K562 (cell line): Measurements from ENCODE around the gene KRT33B. TPM values are rescaled to one million over a fixed set of nuclear protein-coding genes. Genes with fewer than 3 reads are reported as not detected.

ENCODE experiments used
- ATAC-seq: fragments of 200-7000 bp; cut with Tn5 transposase; 3 replicates; pipeline ENCODE4 v1.9.1; 2020; ENCODE audit warnings: moderate library complexity
- BruUV-seq: library from RNA; stranded (reverse); fragments of 400-500 nt; replicated peaks from 2 replicates; lab custom pipeline; 2021; lab: Mats Ljungman, UMichigan
- CTCF ChIA-PET: fragments of 300-600 bp; formaldehyde crosslinking; extraction: SDS; loops from one replicate; lab custom pipeline; 2021; ENCODE audit warnings: low intra/inter-chr PET ratio; lab: Yijun Ruan, JAX
- POLR2A ChIA-PET: fragments of 300-600, 350-650 bp; sonication (Branson Sonifier 250); formaldehyde crosslinking; extraction: SDS; loops from one replicate; lab custom pipeline; 2021; ENCODE audit warnings: antibody characterized with exemption, inconsistent platforms; lab: Yijun Ruan, JAX
- DNase-seq, 4 experiments: peaks; one replicate each; pipeline versions ENCODE4 v3.0.0 to v3.0.0-alpha.2; 2011 to 2018; ENCODE audit warnings: low spot score in 3 of 4, mixed read lengths in 3 of 4; ENCODE audit errors: extremely low read depth in 1 of 4
- FAIRE-seq: peaks from 2 replicates; lab custom pipeline; 2011; peaks lifted over from hg19 to GRCh38; lab: Jason Lieb, UNC
- H2AFZ ChIP-seq: 2 replicates; pipeline ENCODE4 v1.6.0; 2011; ENCODE audit warnings: low read depth, low read length, control low read depth, inconsistent platforms
- H3K27ac ChIP-seq: fragments of 200-600 bp; 3 replicates; pipeline ENCODE4 v1.8.0; 2011; ENCODE audit warnings: low read depth, mild to moderate bottlenecking, control low read depth, inconsistent platforms, low read length, moderate library complexity, mixed read lengths; ENCODE audit errors: extremely low read depth
- H3K27me3 ChIP-seq, 2 experiments: fragments of 300-600 bp in 1 of 2; 2 replicates in 1 of 2; 3 replicates in 1 of 2; pipeline versions ENCODE4 v1.6.0 to v1.8.0; 2011; ENCODE audit warnings: inconsistent platforms in 2 of 2, low read length in 2 of 2, mild to moderate bottlenecking in 1 of 2, mixed read lengths in 1 of 2, moderate library complexity in 1 of 2; ENCODE audit not compliant: control insufficient read depth in 2 of 2, insufficient read depth in 2 of 2
- H3K36me3 ChIP-seq: fragments of 300-600 bp; 3 replicates; pipeline ENCODE4 v1.8.0; 2011; ENCODE audit warnings: mild to moderate bottlenecking, low read length, inconsistent platforms; ENCODE audit not compliant: control insufficient read depth, insufficient read depth
- H3K4me1 ChIP-seq, 2 experiments: fragments of 200-600 bp in 1 of 2; replicated peaks in 1 of 2; 2 replicates in 1 of 2; 3 replicates in 1 of 2; pipeline versions ENCODE4 v1.5.1 to v1.8.0; 2011; ENCODE audit warnings: inconsistent platforms in 2 of 2, low read length in 2 of 2, mild to moderate bottlenecking in 1 of 2, mixed read lengths in 1 of 2, moderate library complexity in 1 of 2; ENCODE audit not compliant: control insufficient read depth in 2 of 2, insufficient read depth in 2 of 2
- H3K4me2 ChIP-seq: 2 replicates; pipeline ENCODE4 v1.6.1; 2011; ENCODE audit warnings: low read length, control low read depth, inconsistent platforms, mixed read lengths; ENCODE audit not compliant: insufficient read depth
- H3K4me3 ChIP-seq: fragments of 200-600 bp; sonication (generic), shearing (Covaris generic); 2 replicates; pipeline ENCODE4 v1.5.1; 2016; ENCODE audit warnings: control low read depth, inconsistent platforms
- H3K79me2 ChIP-seq: fragments of 200-600 bp; 3 replicates; pipeline ENCODE4 v1.8.0; 2011; ENCODE audit warnings: low read length, inconsistent platforms; ENCODE audit not compliant: control insufficient read depth, insufficient read depth
- H3K9ac ChIP-seq, 2 experiments: 2 replicates each; pipeline versions ENCODE4 v1.6.0 to v1.6.1; 2011; ENCODE audit warnings: low read depth in 2 of 2, low read length in 2 of 2, control low read depth in 1 of 2, inconsistent platforms in 1 of 2, mild to moderate bottlenecking in 1 of 2, mixed read lengths in 1 of 2; ENCODE audit not compliant: insufficient read depth in 1 of 2
- H3K9me1 ChIP-seq: one replicate; pipeline ENCODE4 v1.6.0; 2011; ENCODE audit warnings: inconsistent platforms, mild to moderate bottlenecking, low read length, moderate library complexity; ENCODE audit not compliant: control insufficient read depth, insufficient read depth
- H3K9me3 ChIP-seq: replicated peaks from 2 replicates; pipeline ENCODE4 v1.5.1; 2011; ENCODE audit warnings: low read depth, low read length, inconsistent platforms; ENCODE audit not compliant: control insufficient read depth, insufficient read depth
- H4K20me1 ChIP-seq: replicated peaks from 2 replicates; pipeline ENCODE4 v1.6.1; 2011; ENCODE audit warnings: low read length, inconsistent platforms, mixed read lengths; ENCODE audit not compliant: control insufficient read depth, insufficient read depth
- CBFB ChIP-seq: sonication (generic); formaldehyde crosslinking; IDR thresholded peaks from 2 replicates; pipeline ENCODE4 v1.4.0; 2020; ENCODE audit warnings: mild to moderate bottlenecking, missing genetic modification reagents
- FOSL1 ChIP-seq: fragments of 200-800 bp; sonication (Bioruptor generic); conservative IDR thresholded peaks from 2 replicates; pipeline ENCODE4 v1.6.1; 2016; ENCODE audit warnings: missing genetic modification characterization, missing compliant biosample characterization
- GATA2 ChIP-seq: sonication (generic); formaldehyde crosslinking; IDR thresholded peaks from 2 replicates; pipeline ENCODE4 v1.4.0; 2020; ENCODE audit warnings: mild to moderate bottlenecking, missing genetic modification reagents
- HNRNPH1 ChIP-seq: fragments of 200-400 bp; formaldehyde crosslinking; optimal IDR thresholded peaks from 2 replicates; pipeline ENCODE3; 2017; ENCODE audit warnings: low read depth, mild to moderate bottlenecking, low read length, moderate library complexity
- JUNB ChIP-seq: fragments of 450-650 bp; formaldehyde crosslinking; conservative IDR thresholded peaks from 2 replicates; pipeline ENCODE4 v1.4.0; 2020; ENCODE audit warnings: mild to moderate bottlenecking
- KAT2B ChIP-seq: IDR thresholded peaks from one replicate; pipeline ENCODE4 v1.6.1; 2012; ENCODE audit warnings: low read depth, mild to moderate bottlenecking, control low read depth, inconsistent platforms, low read length, moderate library complexity
- KDM1A ChIP-seq, 2 experiments: fragments of 450-650 bp; IDR thresholded peaks; 2 replicates each; pipeline ENCODE4 v1.6.1; 2016; ENCODE audit warnings: mild to moderate bottlenecking in 2 of 2
- MYBL2 ChIP-seq, 2 experiments: fragments of 450-650 bp in 1 of 2; sonication (generic) in 1 of 2; formaldehyde crosslinking in 1 of 2; IDR thresholded peaks; 2 replicates each; pipeline versions ENCODE4 v1.6.1 to v1.8.1; 2017 to 2022; ENCODE audit warnings: borderline replicate concordance in 1 of 2, inconsistent platforms in 1 of 2, low read depth in 1 of 2, mild to moderate bottlenecking in 1 of 2, missing genetic modification reagents in 1 of 2, moderate library complexity in 1 of 2
- PTTG1 ChIP-seq: fragments of 450-650 bp; IDR thresholded peaks from 2 replicates; pipeline ENCODE4 v1.6.1; 2016; ENCODE audit warnings: low read depth, mild to moderate bottlenecking, missing genetic modification characterization, missing compliant biosample characterization
- TEAD2 ChIP-seq: fragments of 450-650 bp; IDR thresholded peaks from 2 replicates; pipeline ENCODE4 v1.6.1; 2016; ENCODE audit warnings: missing genetic modification characterization, control low read depth, missing compliant biosample characterization
- U2AF2 ChIP-seq: fragments of 200-400 bp; formaldehyde crosslinking; optimal IDR thresholded peaks from 2 replicates; pipeline ENCODE3; 2017; ENCODE audit warnings: low read depth, mild to moderate bottlenecking, low read length
- ZNF217 ChIP-seq: sonication (generic); formaldehyde crosslinking; IDR thresholded peaks from 2 replicates; pipeline ENCODE4 v1.8.0; 2022; ENCODE audit warnings: mild to moderate bottlenecking, missing genetic modification reagents
- ZNF444 ChIP-seq: fragments of 250-450 bp; sonication (Bioruptor Pico); IDR thresholded peaks from 2 replicates; pipeline ENCODE4 v1.4.0; 2020; ENCODE audit warnings: mild to moderate bottlenecking, moderate library complexity
- ZNF592 ChIP-seq: fragments of 450-650 bp; IDR thresholded peaks from 2 replicates; pipeline ENCODE4 v1.6.1; 2017; ENCODE audit warnings: antibody characterized with exemption, mild to moderate bottlenecking
- ZNF655 ChIP-seq: fragments of 250-450 bp; sonication (Bioruptor Pico); IDR thresholded peaks from 2 replicates; pipeline ENCODE4 v1.5.0; 2021
- WGBS: fragments of 100-300 bp; shearing (Covaris generic); methylation state at CpG from one replicate; pipeline ENCODE4 v1.1.6; 2016; ENCODE audit warnings: low coverage, mixed read lengths; ENCODE audit not compliant: insufficient coverage; ENCODE audit errors: missing lambda C conversion rate; 5-methylcytosine and 5-hydroxymethylcytosine counted together
- in situ Hi-C: fragments of 300-500 bp; cut with MboI; formaldehyde crosslinking; loops from 4 replicates; pipeline ENCODE4 v1.15.0; 2018; ENCODE audit warnings: inconsistent platforms, mixed read lengths
- intact Hi-C: fragments of 100-400 bp; cut with micrococcal nuclease; formaldehyde crosslinking; loops from 2 replicates; pipeline ENCODE4 v1.14.2; 2022
- polyA plus RNA-seq, 8 experiments: library from polyadenylated mRNA; depleted of rRNA in 4 of 8; stranded (reverse) in 5 of 8; unstranded in 3 of 8; fragments of >200 nt; fragmentation: Nextera tagmentation in 2 of 8; fragmentation: Illumina TruSeq in 1 of 8; extraction: Ambion mirVana in 2 of 8; extraction: Trizol in 1 of 8; gene quantifications; 2 replicates each; pipeline versions ENCODE4 v1.2.1 to v1.2.3, GENCODE V29; 2011 to 2014; ENCODE audit warnings: inconsistent platforms in 1 of 8, missing spikeins in 1 of 8
- total RNA-seq, 7 experiments: library from RNA; depleted of rRNA in 6 of 7; stranded (reverse); fragments of >200 nt in 6 of 7; fragmentation: Illumina TruSeq in 2 of 7; extraction: Trizol in 2 of 7; gene quantifications; 2 replicates each; pipeline versions ENCODE4 v1.2.1 to v1.2.3, GENCODE V29; 2011 to 2021; ENCODE audit warnings: low replicate concordance in 1 of 7

The KRT33B gene
- total and polyA plus RNA-seq, 9 of the 15 experiments (the other 6 are each of a cell fraction or from before 2014, with no cell fraction given), result not detected

GRCh38 chr17:41366070-41366469 is 3.5 kb downstream of the KRT33B start (continued):
- TF ChIP-seq CBFB (CRISPR knock-in tag) (no peak), GATA2 (CRISPR knock-in tag) (no peak), ZNF217 (CRISPR knock-in tag) (no peak), PTTG1 (tag) (no peak), KDM1A (IDR thresholded peaks at IDR 0.05) (no peak), ZNF444 (CRISPR knock-in tag) (no peak), MYBL2 (IDR thresholded peaks at IDR 0.05; ENCODE audit: low read depth) (no peak), MYBL2 (CRISPR knock-in tag; IDR thresholded peaks at IDR 0.05; ENCODE audit: borderline replicate concordance) (no peak), U2AF2 (no peak), JUNB (CRISPR knock-in tag) (no peak), HNRNPH1 (no peak), FOSL1 (tag) (no peak), KAT2B (no peak), TEAD2 (tag) (no peak)

- no peak for DNase-seq
- Histone ChIP-seq H3K9me3 (no peaks in the 10 kb centered on the region), H3K36me3 (no peaks in the 10 kb centered on the region), H3K4me2 (no peak overlapping the region), H3K9ac (no peak overlapping the region), H3K9me1 (no peaks in the 10 kb centered on the region), H3K27ac (no peak overlapping the region), H2AFZ (no peak overlapping the region), H3K4me1 (no peaks in the 10 kb centered on the region), H3K4me3 (no peak overlapping the region), H4K20me1 (no peaks in the 10 kb centered on the region), H3K27me3 (peaks cover 5 to 6% of the 10 kb centered on the region in 2 experiments; a peak in 2 of 5 replicates), H3K79me2 (no peaks in the 10 kb centered on the region)
- POLR2A ChIA-PET, result no interaction called here
- WGBS, result 4% methylated on average over 2 of the region's 2 CpGs
- in situ Hi-C loops, result no loop called here
- intact Hi-C loops, result no loop called here
- BruUV-seq, result no TSS peak
- CTCF ChIA-PET, result no interaction called here
- no peak for ATAC-seq
- no peak for FAIRE-seq
- TF ChIP-seq ZNF655 (CRISPR knock-in tag) (no peak), ZNF592 (no peak)
These were observed 5.7 kb downstream of the KRT33B start for GRCh38 chr17:41363881-41364280.
